SW 1271 (cell line): ENCODE results near the gene STAT5B.
"Not testable (repeated sequence)": the region's sequence is repeated elsewhere in the genome, so short reads cannot be mapped to it uniquely, and the experiment has no call there.

ENCODE experiments used
- DNase-seq, 2 experiments: peaks; one replicate each; lab custom pipeline; 2025; lab: John Stamatoyannopoulos, UW

Gene STAT5B

GRCh38 chr17:42266918-42267766, 9.0 kb downstream of the STAT5B start:
- DNase-seq: peak; percentile 69 to 89

GRCh38 chr17:42266462-42266861, 9.7 kb downstream of the STAT5B start:
- no peak for DNase-seq

GRCh38 chr17:42264366-42264765, 11.8 kb downstream of the STAT5B start:
- DNase-seq: not testable (repeated sequence)

GRCh38 chr17:42260318-42260717, 15.9 kb downstream of the STAT5B start:
- no peak for DNase-seq

- DNase-seq: no peak
Measured at GRCh38 chr17:42255445-42255844, 20.7 kb downstream of the STAT5B start.

- DNase-seq: no peak
Measured at GRCh38 chr17:42253578-42253977, 22.6 kb downstream of the STAT5B start.

- DNase-seq: no peak
Measured at GRCh38 chr17:42252597-42253550, 23.3 kb downstream of the STAT5B start.

- DNase-seq: peak in 1 of 2 experiments; percentile 15
Measured at GRCh38 chr17:42251115-42251514, 25.1 kb downstream of the STAT5B start.

GRCh38 chr17:42249681-42250446, 26.3 kb downstream of the STAT5B start:
- no peak for DNase-seq

- no peak for DNase-seq
Measured at GRCh38 chr17:42248351-42249179, 27.6 kb downstream of the STAT5B start.

- peak in 1 of 2 experiments; percentile 33 for DNase-seq
Measured at GRCh38 chr17:42247734-42248133, 28.5 kb downstream of the STAT5B start.

- DNase-seq: no peak
Measured at GRCh38 chr17:42246515-42246914, 29.7 kb downstream of the STAT5B start.

GRCh38 chr17:42245183-42245582, 31.0 kb downstream of the STAT5B start:
- not testable (repeated sequence) for DNase-seq

GRCh38 chr17:42244116-42244515, 32.1 kb downstream of the STAT5B start:
- not testable (repeated sequence) for DNase-seq

GRCh38 chr17:42243493-42243982, 32.7 kb downstream of the STAT5B start:
- DNase-seq: no peak

- no peak for DNase-seq
Measured at GRCh38 chr17:42241871-42242270, 34.3 kb downstream of the STAT5B start.

- DNase-seq: not testable (repeated sequence)
Measured at GRCh38 chr17:42240863-42241262, 35.3 kb downstream of the STAT5B start.

GRCh38 chr17:42240201-42240600, 36.0 kb downstream of the STAT5B start:
- DNase-seq: no peak

GRCh38 chr17:42239576-42239975, 36.6 kb downstream of the STAT5B start:
- not testable (repeated sequence) for DNase-seq

GRCh38 chr17:42236760-42237159, 39.4 kb downstream of the STAT5B start:
- no peak for DNase-seq

- no peak for DNase-seq
Measured at GRCh38 chr17:42233994-42234393, 42.2 kb downstream of the STAT5B start.
